Suppressor macrophage (primary cell): Measurements from ENCODE around the gene SRGAP1.
"Not testable (repeated sequence)": the region's sequence is repeated elsewhere in the genome, so short reads cannot be mapped to it uniquely, and the experiment has no call there.

Experiments
- DNase-seq, 4 experiments: peaks; one replicate each; pipeline ENCODE4 v3.0.0-alpha.2; 2020 to 2022

The SRGAP1 gene

GRCh38 chr12:64010069-64010686, 165.7 kb downstream of the SRGAP1 start:
- DNase-seq = peak in 1 of 4 experiments; percentile 22

DNA sequence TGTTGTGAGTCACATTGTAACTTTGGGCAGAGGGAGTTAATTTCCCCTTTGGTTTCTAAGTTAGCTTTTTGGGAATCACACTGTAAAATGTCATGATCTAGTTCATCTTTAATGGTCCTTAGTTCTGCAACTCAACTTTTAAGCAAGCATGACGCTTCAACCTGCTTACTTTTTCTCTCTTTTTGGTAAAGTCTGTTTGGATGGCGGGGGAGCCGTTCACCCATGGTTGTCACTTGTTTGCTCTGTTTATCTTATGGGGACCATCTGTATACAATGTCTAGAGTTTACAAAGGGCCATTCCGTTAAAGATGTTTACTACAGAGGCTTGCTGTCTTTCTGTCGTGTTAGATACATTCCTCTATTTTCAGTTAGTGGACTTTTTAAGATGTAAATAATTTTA, 172.0 kb downstream of the SRGAP1 start:
- DNase-seq = no peak

- DNase-seq = not testable (repeated sequence)
These were observed 173.6 kb downstream of the SRGAP1 start for GRCh38 chr12:64018116-64018515.

DNA sequence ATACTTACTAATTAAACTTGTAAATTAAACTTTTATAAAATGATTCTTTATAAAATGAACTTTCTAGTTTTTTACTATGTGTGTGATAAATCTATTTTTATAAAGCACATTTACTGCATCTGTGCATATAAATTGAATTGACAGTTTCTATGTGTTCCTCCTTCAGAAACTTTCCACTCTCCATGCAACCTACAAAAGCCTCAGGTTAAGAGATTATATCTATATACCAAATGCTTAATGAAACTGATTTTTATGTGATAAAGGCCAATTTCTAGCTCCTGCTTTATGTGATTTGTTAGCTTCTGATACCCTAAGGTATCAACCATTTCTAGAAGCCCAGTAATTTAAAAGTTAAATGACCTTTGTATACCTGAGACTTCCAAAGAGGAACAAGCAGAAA, 174.0 kb downstream of the SRGAP1 start:
- DNase-seq = no peak

DNA sequence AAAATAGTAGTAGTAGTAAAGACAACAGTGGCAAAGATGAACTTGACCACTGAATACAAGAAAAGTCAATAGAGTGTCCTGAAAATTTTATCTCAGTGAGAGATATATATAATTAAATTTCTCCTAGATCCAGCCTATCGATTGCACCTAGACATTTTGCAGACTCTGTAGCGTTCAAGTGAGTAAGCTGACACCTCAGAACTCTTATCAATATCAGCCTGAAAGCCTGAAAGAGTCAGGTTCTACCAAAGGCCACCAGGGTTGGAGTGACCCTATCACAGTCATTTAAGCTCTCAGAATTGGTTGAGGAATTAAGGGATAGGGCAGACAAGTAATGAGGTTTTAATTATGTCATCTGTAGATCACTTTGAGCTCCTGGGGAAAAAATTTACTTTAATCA, 174.6 kb downstream of the SRGAP1 start:
- no peak for DNase-seq

DNA sequence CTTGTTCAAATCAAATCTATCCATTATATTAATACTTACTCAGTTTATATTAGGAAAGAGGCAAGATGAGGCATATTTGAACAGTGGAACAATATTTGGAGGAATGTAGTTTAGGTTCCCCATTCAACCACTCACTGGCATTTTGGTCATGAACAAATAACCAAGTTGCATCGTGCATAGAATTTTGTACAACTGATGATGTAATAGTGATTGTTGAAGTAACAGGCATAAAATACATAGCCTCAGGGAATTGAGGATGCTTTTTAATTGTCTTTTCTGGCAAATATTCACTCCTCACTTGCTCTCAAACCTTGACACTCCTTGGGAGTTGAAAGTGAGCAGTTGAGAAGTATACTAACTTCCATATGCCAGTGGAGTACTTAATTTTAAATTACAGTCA, 175.2 kb downstream of the SRGAP1 start:
- DNase-seq = no peak

- no peak for DNase-seq
These were observed 180.9 kb downstream of the SRGAP1 start for GRCh38 chr12:64025174-64025958.

DNA sequence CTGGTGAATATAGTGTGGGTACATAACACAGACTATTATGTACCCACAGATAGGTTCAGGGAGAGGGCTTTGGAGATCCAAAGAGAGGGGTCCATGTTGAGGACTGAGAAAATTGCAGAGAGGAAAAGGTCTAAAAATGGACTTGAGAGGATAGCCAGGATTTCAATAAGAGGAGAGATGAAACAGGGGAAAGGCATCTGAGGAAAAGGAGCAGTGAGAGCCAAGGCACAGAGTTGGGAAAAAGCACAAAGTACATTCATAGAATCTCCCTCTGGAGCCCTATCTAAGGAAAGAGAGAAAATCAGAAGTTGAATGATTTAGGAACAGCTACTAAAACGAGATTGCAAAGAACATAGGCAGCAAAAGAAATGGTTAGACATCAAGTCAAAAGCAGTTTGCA, 182.8 kb downstream of the SRGAP1 start:
- DNase-seq = no peak

- no peak for DNase-seq
These were observed 184.0 kb downstream of the SRGAP1 start for GRCh38 chr12:64028541-64028940.

GRCh38 chr12:64029013-64029857, 184.7 kb downstream of the SRGAP1 start:
- DNase-seq = no peak

GRCh38 chr12:64030155-64030554, 185.7 kb downstream of the SRGAP1 start:
- DNase-seq = no peak

GRCh38 chr12:64034056-64034455, 189.6 kb downstream of the SRGAP1 start:
- peak; percentile 7 to 53 (median 42) for DNase-seq

DNA sequence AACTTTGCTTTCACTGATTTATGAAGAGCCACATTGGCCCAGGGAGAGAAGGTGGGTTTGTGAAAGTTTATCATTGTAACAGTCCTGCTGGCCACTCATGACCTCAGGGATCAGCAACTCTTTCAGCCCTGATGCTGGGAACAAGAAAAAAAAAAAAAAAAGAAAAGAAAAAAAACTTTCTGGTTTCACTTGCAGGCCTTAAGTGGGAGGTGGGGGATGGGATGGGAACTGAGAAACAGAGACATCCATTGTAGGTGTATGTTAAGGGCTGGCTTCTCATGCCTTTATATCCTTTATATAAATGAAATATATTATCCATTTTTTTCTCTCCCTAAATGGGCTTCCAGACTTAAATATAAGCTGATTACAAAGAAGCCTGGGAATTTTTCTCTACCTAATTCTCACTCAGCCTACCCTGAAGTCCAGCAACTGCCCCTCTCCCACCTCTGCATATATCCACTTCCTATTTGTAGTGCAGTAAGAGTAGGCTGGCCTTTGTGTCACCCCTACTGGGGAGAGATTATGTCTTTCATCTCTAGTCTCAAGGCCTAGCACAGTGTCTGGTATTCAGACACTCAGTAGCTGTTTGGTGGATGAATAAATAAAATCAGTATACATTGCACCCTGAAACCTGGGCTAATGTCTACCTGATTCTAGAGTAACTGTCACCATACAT, 190.5 kb downstream of the SRGAP1 start:
- peak; percentile 8 to 47 (median 41) for DNase-seq

GRCh38 chr12:64036414-64036813, 191.9 kb downstream of the SRGAP1 start:
- no peak for DNase-seq

- DNase-seq = peak in 1 of 4 experiments; percentile 5
These were observed 194.9 kb downstream of the SRGAP1 start for GRCh38 chr12:64039281-64039871.

GRCh38 chr12:64042911-64043310, 198.4 kb downstream of the SRGAP1 start:
- DNase-seq = no peak

- no peak for DNase-seq
These were observed 199.7 kb downstream of the SRGAP1 start for GRCh38 chr12:64044191-64044590.

DNA sequence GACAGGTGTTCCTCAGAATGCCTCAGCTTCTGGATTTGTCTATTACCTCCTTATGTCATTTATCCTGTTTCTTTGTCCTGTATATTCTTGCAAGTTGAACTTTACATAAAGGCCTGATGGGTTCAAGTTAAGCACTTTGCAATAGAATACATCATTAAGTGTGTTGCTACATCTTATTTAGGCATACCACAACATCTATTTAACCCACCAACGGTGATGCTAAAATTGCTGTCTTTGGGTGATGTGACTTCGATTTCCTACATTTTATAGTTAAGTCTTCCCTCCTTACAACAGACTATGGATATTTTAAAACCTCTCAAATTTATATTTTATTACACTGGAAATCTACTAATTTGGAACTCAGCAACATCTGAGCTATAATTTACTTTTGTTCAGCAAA, 206.6 kb downstream of the SRGAP1 start:
- DNase-seq = no peak

- DNase-seq = no peak
These were observed 208.6 kb downstream of the SRGAP1 start for GRCh38 chr12:64053117-64053516.

DNA sequence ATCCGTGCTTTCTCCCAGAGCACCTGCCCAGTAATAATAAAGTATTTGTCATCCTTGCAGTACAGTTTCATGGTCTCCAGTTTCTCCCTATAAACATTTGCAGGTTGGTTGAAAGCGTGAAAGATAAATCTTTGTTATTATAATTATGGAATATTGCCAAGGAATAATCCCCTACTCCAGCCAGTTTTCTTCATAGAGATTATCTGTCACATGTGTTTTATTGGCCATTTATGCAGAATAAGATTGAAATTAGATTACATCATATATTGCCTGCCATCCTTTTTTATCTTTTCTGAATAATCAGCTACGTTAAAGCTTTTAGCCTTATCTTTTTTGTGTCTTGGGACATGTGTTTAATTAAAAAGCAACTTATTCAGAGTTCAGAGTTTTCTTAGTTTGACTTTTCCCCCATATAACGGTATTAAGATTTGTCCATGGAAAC, 209.6 kb downstream of the SRGAP1 start:
- no peak for DNase-seq

DNA sequence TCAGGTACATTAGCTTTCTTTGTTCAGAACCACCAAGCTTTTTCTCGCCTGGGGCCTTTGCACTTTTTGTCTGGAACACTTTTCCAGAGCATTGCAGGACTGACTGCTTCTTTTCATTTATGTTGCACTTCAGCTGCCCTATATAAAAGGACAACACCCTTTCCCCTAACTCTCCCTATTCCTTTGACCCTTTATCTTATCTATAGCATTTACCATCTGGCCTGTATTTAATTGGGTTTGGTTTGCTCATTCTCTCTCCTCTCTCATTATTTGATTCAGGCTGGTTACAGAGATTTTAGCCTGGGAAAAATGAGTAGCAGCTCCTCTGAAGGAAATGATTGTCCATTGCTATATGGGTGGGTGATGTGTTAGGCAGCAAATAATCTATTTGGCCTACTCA, 212.2 kb downstream of the SRGAP1 start:
- DNase-seq = no peak

DNA sequence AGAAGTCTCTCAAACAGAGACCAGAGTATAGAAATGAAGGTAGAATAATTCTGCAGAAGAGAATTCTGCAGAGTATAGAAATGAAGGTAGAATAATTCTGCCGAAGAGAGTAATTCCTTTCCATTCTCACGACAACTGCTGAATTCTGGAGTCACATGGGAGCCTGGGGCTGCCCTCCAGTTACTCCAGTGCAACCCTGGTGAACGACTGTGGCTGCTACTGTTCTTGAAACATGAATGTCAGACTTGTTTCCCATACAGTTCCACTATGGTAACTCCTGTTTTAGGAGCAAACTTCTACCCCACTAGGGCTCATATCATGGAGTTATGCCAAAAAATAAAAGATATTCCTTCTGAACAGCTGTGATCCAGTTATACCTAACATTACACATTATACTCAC, 213.2 kb downstream of the SRGAP1 start:
- DNase-seq = no peak
